Parathyroid adenoma (tissue), 2 donors: ENCODE results near the gene AGPS.
A peak's percentile ranks its signal among the peaks of the same experiment; 100 is the strongest.

ENCODE experiments used
- H2AFZ ChIP-seq: fragments of 300-600 bp; sonication (generic); one replicate; pipeline ENCODE4 v1.7.0; 2017; ENCODE audit warnings: antibody characterized with exemption, mild to moderate bottlenecking
- H3K27ac ChIP-seq: fragments of 300-600 bp; sonication (generic); one replicate; pipeline ENCODE4 v1.7.0; 2017
- H3K27me3 ChIP-seq: fragments of 300-600 bp; sonication (generic); one replicate; pipeline ENCODE4 v1.7.0; 2017; ENCODE audit warnings: low read length; ENCODE audit not compliant: control insufficient read depth, insufficient read depth
- H3K36me3 ChIP-seq: fragments of 300-600 bp; sonication (generic); one replicate; pipeline ENCODE4 v1.7.0; 2017; ENCODE audit warnings: low read length; ENCODE audit not compliant: control insufficient read depth, insufficient read depth
- H3K4me1 ChIP-seq: fragments of 300-600 bp; sonication (generic); one replicate; pipeline ENCODE4 v1.7.0; 2017; ENCODE audit warnings: control low read depth
- H3K4me2 ChIP-seq: fragments of 300-600 bp; sonication (generic); one replicate; pipeline ENCODE4 v1.7.0; 2017; ENCODE audit warnings: low read length
- H3K4me3 ChIP-seq: fragments of 300-600 bp; sonication (generic); one replicate; pipeline ENCODE4 v1.7.0; 2017; ENCODE audit warnings: low read depth, low read length
- H3K79me2 ChIP-seq: fragments of 300-600 bp; sonication (generic); one replicate; pipeline ENCODE4 v1.7.0; 2017; ENCODE audit warnings: control low read depth
- H3K9ac ChIP-seq: fragments of 300-600 bp; sonication (generic); one replicate; pipeline ENCODE4 v1.7.0; 2017; ENCODE audit warnings: mild to moderate bottlenecking
- H3K9me3 ChIP-seq: fragments of 300-600 bp; sonication (generic); one replicate; pipeline ENCODE4 v1.7.0; 2017; ENCODE audit warnings: low read length; ENCODE audit not compliant: control insufficient read depth
- TF ChIP-seq, protein P1 (sequence below): fragments of 300-600 bp; sonication (generic); IDR thresholded peaks from one replicate; pipeline ENCODE4 v1.7.0; 2017; ENCODE audit warnings: antibody characterized with exemption, mild to moderate bottlenecking
- donor health status: primary hyperparathyroidism.

The AGPS gene

DNA sequence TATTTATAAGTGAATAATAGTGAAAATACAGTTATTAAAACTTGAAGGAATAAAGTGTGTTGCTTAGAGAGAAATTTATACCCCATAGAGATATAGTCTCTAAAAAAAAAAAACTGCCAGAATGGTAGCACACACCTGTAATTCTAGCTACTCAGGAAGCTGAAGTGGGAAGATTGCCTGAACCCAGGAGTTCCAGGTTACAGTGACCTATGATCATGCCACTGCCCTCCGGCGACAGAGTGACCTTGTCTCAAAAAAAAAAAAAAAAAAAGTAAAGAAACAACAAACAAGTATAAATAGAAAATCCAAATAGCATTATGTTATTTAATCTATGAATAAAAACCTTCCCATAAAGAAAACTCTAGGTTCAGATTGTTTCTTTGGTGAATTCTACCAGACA is 7.4 kb upstream of the AGPS start:
- Histone ChIP-seq H3K27ac (no peak overlapping the region), H3K4me3 (no peak overlapping the region), H3K79me2 (no peaks in the 10 kb centered on the region), H3K4me1 (no peaks in the 10 kb centered on the region), H3K9me3 (no peaks in the 10 kb centered on the region), H3K4me2 (no peak overlapping the region), H2AFZ (no peak overlapping the region), H3K9ac (no peak overlapping the region), H3K27me3 (no peaks in the 10 kb centered on the region), H3K36me3 (no peaks in the 10 kb centered on the region)
- TF ChIP-seq, protein P1, sequence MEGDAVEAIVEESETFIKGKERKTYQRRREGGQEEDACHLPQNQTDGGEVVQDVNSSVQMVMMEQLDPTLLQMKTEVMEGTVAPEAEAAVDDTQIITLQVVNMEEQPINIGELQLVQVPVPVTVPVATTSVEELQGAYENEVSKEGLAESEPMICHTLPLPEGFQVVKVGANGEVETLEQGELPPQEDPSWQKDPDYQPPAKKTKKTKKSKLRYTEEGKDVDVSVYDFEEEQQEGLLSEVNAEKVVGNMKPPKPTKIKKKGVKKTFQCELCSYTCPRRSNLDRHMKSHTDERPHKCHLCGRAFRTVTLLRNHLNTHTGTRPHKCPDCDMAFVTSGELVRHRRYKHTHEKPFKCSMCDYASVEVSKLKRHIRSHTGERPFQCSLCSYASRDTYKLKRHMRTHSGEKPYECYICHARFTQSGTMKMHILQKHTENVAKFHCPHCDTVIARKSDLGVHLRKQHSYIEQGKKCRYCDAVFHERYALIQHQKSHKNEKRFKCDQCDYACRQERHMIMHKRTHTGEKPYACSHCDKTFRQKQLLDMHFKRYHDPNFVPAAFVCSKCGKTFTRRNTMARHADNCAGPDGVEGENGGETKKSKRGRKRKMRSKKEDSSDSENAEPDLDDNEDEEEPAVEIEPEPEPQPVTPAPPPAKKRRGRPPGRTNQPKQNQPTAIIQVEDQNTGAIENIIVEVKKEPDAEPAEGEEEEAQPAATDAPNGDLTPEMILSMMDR, result no peak

DNA sequence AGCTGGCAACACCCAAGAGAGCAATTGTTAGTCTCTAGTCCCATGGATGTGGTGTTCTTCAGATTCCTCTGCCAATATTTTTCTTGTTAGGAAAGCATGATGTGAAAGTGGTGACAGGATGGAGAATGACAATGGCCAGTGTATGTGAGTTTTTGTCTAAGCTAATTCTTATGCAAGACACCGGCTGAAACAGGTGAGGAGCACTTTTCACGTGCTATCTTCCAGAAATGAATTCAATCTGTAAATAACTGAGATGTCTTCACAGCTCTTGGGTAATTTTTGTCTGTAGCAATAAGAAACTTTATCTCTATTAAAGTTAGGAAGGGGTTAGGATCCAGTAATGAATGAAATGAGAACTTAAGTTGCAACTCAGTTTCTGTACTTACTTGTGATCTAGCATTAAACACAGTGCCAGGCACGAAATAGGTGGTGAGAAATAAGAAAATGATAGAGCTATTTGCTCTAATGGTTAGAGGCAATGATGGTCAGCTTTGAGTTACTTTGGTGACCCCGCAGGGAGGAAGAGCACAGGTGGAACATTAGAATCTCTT is 676 bp upstream of the AGPS start:
- Histone ChIP-seq H2AFZ (peak overlapping the region; percentile 97), H3K27ac (peak overlapping the region; percentile 54), H3K4me2 (peak overlapping the region; percentile 83), H3K79me2 (peaks cover 16% of the 10 kb centered on the region), H3K4me3 (peak overlapping the region; percentile 70), H3K27me3 (no peaks in the 10 kb centered on the region), H3K36me3 (no peaks in the 10 kb centered on the region), H3K4me1 (peaks cover 12% of the 10 kb centered on the region), H3K9ac (no peak overlapping the region), H3K9me3 (no peaks in the 10 kb centered on the region)
- TF ChIP-seq, protein P1, result no peak

DNA sequence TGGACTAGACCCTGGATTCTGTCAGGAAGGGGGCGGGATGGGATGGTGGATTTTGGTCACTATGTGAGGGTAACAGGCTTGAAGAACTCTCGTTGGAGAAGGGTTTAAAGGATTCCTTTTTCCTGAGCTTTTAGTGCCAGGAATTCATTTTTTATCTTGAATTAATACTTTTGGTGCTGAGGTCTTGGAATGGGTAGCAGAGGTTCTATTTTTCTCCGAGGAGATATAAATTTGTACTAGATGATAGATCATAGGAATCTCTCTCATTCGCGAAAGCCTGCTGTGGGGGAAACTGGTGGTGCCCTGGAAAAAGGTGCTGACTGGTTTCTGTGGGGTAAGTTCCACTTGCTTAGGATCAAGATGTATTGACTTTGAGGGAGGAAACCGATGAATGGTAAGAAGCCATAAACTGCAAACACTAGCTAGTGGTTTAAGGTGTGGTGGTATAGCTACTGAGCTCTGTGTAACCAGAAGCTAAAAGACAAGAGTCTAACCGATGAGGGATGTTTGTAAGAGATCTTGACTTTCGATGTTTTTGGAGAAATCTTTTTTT is 706 bp downstream of the AGPS start:
- no peaks in the 10 kb centered on the region for H3K9me3 ChIP-seq
- peaks cover 12% of the 10 kb centered on the region for H3K4me1 ChIP-seq
- H3K9ac ChIP-seq, result peak overlapping the region; percentile 30
- no peaks in the 10 kb centered on the region for H3K27me3 ChIP-seq
- no peaks in the 10 kb centered on the region for H3K36me3 ChIP-seq
- H2AFZ ChIP-seq, result peak overlapping the region; percentile 97
- peak overlapping the region; percentile 54 for H3K27ac ChIP-seq
- peak overlapping the region; percentile 83 for H3K4me2 ChIP-seq
- H3K4me3 ChIP-seq, result peak overlapping the region; percentile 70
- TF ChIP-seq, protein P1, result no peak
- H3K79me2 ChIP-seq, result peaks cover 22% of the 10 kb centered on the region

DNA sequence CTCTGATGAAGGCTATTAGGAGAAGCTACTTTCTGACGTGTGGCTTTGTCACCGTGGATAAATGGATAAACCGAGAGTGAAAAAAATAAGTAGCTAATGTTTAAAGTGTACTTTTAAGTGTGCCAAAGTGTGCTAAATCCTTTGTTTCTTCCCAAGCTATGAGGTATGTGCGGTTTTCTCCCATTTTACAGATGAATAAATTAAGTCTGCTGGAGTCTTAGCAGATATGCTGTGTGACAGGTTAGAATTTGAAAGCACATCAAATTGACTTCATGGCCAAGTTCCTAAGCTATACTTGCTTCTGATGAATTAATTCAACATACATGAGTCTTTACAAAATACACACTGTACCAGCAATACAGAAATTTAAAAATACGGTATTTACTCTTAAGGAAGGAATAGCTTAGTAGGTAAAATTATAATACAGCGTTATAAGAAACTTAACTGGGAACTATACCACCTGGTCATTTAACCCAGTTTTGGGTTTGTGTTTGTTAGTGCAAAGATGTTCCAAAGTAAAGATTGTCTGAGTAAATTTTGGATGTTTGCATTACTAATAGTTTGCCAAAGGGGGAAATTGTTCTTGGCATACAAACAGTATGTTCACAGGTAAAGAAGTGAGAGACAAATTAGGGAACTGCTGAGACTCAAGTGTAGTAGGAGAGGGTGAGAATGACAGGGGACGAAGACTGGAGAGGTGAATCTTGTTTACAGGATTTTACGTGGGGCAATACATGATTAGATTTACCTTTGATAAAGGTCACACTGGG is 1.4 kb downstream of the AGPS start:
- Histone ChIP-seq H3K79me2 (peaks cover 22% of the 10 kb centered on the region), H3K4me3 (peak overlapping the region; percentile 70), H2AFZ (no peak overlapping the region), H3K9ac (no peak overlapping the region), H3K9me3 (no peaks in the 10 kb centered on the region), H3K36me3 (no peaks in the 10 kb centered on the region), H3K27ac (no peak overlapping the region), H3K27me3 (no peaks in the 10 kb centered on the region), H3K4me1 (peaks cover 12% of the 10 kb centered on the region), H3K4me2 (peak overlapping the region; percentile 83)
- TF ChIP-seq, protein P1, result no peak
